ENCODE measurements around the gene KIF23. TPM values are rescaled to one million over a fixed set of nuclear protein-coding genes. Genes with fewer than 3 reads are reported as not detected.

KIF23 gene
- total and polyA plus RNA-seq, 11 donors: 0.23 to 7.7 (median 0.66) TPM; not detected in 1

DNA sequence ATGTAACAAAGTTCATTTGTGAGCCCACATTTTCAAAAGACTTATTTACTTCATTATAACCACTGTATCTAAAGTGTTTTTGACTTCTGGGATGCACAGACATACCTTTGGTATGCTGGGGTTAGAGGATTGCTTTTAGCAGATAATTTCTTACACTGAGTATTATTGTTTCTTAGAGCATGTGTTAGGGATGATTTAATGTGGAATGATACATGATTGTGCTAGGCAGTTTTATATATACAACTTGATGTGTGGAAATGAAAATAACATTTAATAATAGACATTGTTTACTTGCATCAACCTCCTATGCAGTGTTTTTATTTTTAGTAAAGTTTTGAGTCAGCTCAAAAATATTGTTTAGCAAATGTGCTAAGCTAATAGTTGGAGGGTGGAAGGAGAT lies 3.4 kb downstream of the KIF23 start:
- Histone ChIP-seq H3K4me3 (no peak overlapping the region), H3K4me1 (peaks cover 0 to 15% (median 2%) of the 10 kb centered on the region in 12 donors), H3K27me3 (no peaks in the 10 kb centered on the region), H3K27ac (no peak overlapping the region), H3K36me3 (no peaks in the 10 kb centered on the region), H3K9me3 (no peaks in the 10 kb centered on the region)
- no peak for DNase-seq
- intact Hi-C loops (cut with DNase I): no loop called here
- no peak for ATAC-seq
- no peak for TF ChIP-seq POLR2A (IDR thresholded peaks at IDR 0.05)
- TF ChIP-seq, protein P1, sequence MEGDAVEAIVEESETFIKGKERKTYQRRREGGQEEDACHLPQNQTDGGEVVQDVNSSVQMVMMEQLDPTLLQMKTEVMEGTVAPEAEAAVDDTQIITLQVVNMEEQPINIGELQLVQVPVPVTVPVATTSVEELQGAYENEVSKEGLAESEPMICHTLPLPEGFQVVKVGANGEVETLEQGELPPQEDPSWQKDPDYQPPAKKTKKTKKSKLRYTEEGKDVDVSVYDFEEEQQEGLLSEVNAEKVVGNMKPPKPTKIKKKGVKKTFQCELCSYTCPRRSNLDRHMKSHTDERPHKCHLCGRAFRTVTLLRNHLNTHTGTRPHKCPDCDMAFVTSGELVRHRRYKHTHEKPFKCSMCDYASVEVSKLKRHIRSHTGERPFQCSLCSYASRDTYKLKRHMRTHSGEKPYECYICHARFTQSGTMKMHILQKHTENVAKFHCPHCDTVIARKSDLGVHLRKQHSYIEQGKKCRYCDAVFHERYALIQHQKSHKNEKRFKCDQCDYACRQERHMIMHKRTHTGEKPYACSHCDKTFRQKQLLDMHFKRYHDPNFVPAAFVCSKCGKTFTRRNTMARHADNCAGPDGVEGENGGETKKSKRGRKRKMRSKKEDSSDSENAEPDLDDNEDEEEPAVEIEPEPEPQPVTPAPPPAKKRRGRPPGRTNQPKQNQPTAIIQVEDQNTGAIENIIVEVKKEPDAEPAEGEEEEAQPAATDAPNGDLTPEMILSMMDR (IDR thresholded peaks at IDR 0.05): no peak

DNA sequence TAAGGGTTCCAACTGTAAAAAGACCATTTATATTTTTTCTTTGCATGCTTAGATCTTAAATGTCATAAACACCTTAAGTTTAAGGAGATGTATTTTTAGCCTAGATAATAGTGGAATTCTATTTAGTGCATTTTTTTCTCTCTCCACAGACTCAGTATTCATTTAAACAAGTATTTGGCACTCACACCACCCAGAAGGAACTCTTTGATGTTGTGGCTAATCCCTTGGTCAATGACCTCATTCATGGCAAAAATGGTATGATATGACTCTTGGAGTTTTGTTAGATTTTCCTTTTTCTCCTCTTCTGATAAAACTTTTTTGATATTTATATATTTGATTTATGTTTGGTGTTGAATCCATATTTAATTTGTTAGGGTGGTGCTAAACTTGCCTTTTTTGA lies 7.3 kb downstream of the KIF23 start:
- intact Hi-C loops (cut with DNase I): no loop called here
- DNase-seq (no peak), ATAC-seq (no peak)
- H3K27me3 ChIP-seq: no peaks in the 10 kb centered on the region
- peaks cover 0 to 4% (median 0%) of the 10 kb centered on the region in 9 donors for H3K36me3 ChIP-seq
- no peak overlapping the region for H3K27ac ChIP-seq
- no peaks in the 10 kb centered on the region for H3K4me1 ChIP-seq
- H3K9me3 ChIP-seq: no peaks in the 10 kb centered on the region
- TF ChIP-seq, protein P1 (IDR thresholded peaks at IDR 0.05): no peak
- no peak for TF ChIP-seq POLR2A (IDR thresholded peaks at IDR 0.05)
- H3K4me3 ChIP-seq: no peak overlapping the region

DNA sequence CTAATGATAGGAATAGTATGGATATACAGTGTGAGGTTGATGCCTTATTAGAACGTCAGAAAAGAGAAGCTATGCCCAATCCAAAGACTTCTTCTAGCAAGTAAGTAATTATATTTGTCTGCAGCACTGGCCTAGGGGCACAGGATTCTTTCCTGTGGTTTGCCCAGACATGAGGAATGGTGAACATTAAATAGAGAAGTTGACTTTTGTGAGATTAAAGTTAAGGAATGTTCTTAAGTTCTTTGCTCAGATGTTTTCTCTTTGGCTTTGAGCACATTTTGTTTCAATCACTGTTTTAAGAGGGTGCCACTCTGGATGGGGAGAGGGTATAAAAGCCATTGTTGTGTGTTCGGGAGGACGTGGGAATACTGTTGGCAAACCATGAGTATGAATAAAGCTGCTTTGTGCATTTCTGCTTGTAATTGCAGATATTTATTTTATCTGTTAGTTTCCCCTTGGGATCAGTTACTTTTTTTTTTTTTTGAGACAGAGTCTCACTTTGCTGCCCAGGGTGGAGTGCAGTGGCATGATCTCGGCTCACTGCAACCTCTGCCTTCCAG lies 8.3 kb downstream of the KIF23 start:
- WGBS, 4 donors: 85 to 95% (median 90%) methylated on average over 4 of the region's 4 CpGs
- no peak overlapping the region for H3K27ac ChIP-seq

DNA sequence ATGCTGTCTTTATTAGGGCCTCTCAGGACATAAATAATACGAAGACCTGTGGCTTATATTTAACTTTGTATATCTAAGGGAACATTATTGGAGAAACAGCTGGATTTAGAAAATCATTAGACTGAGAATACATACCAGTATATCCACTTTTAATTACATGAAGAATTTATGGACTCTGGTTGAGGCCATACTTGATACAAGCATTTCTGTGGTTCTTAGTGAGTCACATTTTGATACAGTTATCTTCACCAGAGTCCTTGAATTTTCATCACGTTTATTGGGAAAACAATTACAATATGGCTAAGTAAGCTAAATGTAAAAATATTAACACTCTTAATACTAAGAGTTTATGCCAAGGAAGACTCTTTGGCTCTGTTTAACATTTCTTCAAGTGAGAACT lies 9.9 kb downstream of the KIF23 start:
- H3K4me3 ChIP-seq: no peak overlapping the region
- WGBS, 4 donors: 90 to 98% (median 95%) methylated on average over 2 of the region's 2 CpGs
- ATAC-seq (no peak), DNase-seq (no peak)
- H3K27me3 ChIP-seq: no peaks in the 10 kb centered on the region
- H3K9me3 ChIP-seq: no peaks in the 10 kb centered on the region
- no peaks in the 10 kb centered on the region for H3K4me1 ChIP-seq
- no peak overlapping the region for H3K27ac ChIP-seq
- intact Hi-C loops (cut with DNase I): no loop called here
- H3K36me3 ChIP-seq: peaks cover 0 to 12% (median 0%) of the 10 kb centered on the region in 9 donors
- TF ChIP-seq, protein P1 (IDR thresholded peaks at IDR 0.05): no peak
- no peak for TF ChIP-seq POLR2A (IDR thresholded peaks at IDR 0.05)

More for the DNA sequence above, 8.3 kb downstream of the KIF23 start:
- H3K4me1 ChIP-seq: no peaks in the 10 kb centered on the region
- H3K4me3 ChIP-seq: no peak overlapping the region
- H3K36me3 ChIP-seq: peaks cover 0 to 7% (median 0%) of the 10 kb centered on the region in 9 donors
- no peak for DNase-seq
- H3K27me3 ChIP-seq: no peaks in the 10 kb centered on the region
- intact Hi-C loops (cut with DNase I): no loop called here
- TF ChIP-seq, protein P1 (IDR thresholded peaks at IDR 0.05): no peak
- TF ChIP-seq POLR2A (IDR thresholded peaks at IDR 0.05): no peak
- H3K9me3 ChIP-seq: no peaks in the 10 kb centered on the region
- no peak for ATAC-seq

Measured in heart left ventricle (tissue), 16 donors.